ENCODE measurements around the gene GALR3. TPM values are rescaled to one million over a fixed set of nuclear protein-coding genes. Genes with fewer than 3 reads are reported as not detected.
"Not testable (repeated sequence)": the region's sequence is repeated elsewhere in the genome, so short reads cannot be mapped to it uniquely, and the experiment has no call there.

Gene GALR3
- total RNA-seq, 1 donor: under 0.01 TPM

DNA sequence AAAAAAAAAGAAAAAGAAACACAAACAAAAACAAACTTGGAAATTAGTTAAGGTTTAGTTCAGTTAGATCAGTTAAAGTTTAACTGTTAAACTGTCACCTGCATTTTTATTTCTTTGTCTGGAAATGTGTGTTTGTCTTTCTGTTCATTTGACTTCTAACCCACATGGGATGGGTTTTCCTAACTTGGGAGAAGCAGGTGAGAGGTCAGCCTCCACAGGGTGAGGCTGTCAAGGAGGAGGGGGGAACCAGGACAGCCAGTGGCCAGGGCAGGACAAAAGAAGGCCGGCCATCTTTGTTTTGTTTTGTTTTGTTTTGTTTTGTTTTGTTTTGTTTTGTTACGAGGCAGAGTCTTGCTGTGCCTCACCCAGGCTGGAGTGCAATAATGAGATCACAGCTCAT is 28.8 kb upstream of the GALR3 start:
- no peak for DNase-seq (ENCODE audit: low read depth)

DNA sequence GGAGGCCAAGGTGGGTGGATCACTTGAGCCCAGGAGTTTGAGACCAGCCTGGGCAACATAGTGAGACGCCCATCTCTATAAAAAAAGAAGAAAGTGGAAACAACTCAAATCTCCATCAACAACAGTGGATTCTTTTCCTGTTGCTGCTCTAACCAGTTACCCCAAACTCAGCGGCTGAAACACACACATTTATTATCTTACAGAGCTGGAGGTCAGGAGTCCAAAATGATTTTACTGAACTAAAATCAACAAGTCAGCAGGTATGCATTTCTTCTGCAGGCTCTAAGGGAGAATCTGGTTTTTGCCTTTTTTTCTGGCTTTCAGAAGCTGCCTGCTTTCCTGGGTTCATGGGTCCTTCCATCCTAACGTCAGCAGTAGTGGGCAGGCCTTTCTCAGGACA is 27.1 kb upstream of the GALR3 start:
- no peak for DNase-seq (ENCODE audit: low read depth)
- TF ChIP-seq, protein P1, sequence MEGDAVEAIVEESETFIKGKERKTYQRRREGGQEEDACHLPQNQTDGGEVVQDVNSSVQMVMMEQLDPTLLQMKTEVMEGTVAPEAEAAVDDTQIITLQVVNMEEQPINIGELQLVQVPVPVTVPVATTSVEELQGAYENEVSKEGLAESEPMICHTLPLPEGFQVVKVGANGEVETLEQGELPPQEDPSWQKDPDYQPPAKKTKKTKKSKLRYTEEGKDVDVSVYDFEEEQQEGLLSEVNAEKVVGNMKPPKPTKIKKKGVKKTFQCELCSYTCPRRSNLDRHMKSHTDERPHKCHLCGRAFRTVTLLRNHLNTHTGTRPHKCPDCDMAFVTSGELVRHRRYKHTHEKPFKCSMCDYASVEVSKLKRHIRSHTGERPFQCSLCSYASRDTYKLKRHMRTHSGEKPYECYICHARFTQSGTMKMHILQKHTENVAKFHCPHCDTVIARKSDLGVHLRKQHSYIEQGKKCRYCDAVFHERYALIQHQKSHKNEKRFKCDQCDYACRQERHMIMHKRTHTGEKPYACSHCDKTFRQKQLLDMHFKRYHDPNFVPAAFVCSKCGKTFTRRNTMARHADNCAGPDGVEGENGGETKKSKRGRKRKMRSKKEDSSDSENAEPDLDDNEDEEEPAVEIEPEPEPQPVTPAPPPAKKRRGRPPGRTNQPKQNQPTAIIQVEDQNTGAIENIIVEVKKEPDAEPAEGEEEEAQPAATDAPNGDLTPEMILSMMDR (IDR thresholded peaks at IDR 0.05; ENCODE audit: insufficient read depth, low read depth, low read length): no peak
- H3K4me3 ChIP-seq (ENCODE audit: low read depth, low read length): no peak overlapping the region

More for the DNA sequence above, 28.8 kb upstream of the GALR3 start:
- TF ChIP-seq, protein P1 (IDR thresholded peaks at IDR 0.05; ENCODE audit: insufficient read depth, low read depth, low read length): no peak
- no peak overlapping the region for H3K4me3 ChIP-seq (ENCODE audit: low read depth, low read length)

DNA sequence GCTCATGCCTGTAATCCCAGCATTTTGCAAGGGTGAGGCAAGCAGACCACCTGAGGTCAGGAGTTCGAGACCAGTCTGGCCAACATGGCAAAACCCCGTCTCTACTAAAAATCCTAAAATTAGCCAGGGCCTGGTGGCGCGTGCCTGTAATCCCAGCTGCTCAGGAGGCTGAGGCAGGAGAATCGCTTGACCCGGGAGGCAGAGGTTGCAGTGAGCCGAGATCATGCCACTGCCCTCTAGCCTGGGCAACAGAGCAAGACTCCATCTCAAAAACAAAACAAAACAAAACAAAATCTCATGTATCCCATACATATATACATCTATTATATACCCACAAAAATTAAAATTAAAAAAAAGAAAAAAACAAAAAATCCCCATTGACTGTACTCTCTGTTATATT is 25.9 kb upstream of the GALR3 start:
- H3K4me3 ChIP-seq (ENCODE audit: low read depth, low read length); DNase-seq (ENCODE audit: low read depth): not testable (repeated sequence)

DNA sequence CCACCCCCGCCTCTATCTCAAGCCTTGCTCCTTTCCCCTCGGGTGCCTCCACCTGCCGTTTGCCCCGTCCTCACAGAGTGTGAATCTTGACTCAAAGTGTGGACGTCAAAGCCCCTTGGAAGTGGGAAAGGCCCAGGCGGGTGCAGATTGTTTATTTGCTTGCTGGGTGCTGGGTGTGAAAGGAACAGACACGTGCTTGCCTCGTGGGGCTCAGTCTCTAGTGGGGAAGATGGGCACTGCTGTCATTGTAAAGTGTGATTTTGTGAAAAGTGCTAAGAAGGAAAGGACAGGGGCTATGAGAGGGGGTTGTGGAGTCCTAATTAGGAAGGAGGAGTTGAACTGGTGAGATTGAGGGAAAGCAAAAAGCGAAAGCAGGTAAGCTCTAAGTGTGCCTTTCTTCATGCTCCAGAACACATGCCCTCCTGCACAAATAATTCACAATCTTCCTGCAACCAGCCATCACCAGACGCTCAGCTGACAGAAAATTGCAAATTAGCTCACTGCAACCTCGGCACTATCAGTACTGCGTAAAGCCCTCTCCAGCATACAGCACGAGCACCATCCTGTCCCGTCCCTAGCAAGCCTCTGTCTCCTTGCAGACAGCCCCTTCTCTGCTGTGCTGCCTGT is 25.2 kb upstream of the GALR3 start:
- DNase-seq (ENCODE audit: low read depth): no peak
- H3K4me3 ChIP-seq (ENCODE audit: low read depth, low read length): no peak overlapping the region
- TF ChIP-seq, protein P1 (IDR thresholded peaks at IDR 0.05; ENCODE audit: insufficient read depth, low read depth, low read length): no peak

DNA sequence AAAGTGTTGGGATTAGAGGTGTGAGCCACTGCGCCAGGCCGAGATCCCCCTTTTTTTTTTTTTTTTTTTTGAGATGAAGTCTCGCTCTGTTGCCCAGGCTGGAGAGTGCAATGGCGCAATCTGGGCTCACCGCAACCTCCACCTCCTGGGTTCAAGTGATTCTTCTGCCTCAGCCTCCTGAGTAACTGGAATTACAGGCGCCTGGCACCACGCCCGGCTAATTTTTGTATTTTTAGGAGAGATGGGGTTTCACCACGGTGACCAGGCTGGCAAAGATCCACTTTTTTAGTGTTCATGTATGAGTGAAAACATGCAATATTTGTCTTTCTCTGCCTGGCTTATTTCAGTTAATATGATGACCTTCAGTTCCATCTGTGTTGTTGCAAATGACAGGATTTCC is 23.2 kb upstream of the GALR3 start:
- not testable (repeated sequence) for DNase-seq (ENCODE audit: low read depth); H3K4me3 ChIP-seq (ENCODE audit: low read depth, low read length)

DNA sequence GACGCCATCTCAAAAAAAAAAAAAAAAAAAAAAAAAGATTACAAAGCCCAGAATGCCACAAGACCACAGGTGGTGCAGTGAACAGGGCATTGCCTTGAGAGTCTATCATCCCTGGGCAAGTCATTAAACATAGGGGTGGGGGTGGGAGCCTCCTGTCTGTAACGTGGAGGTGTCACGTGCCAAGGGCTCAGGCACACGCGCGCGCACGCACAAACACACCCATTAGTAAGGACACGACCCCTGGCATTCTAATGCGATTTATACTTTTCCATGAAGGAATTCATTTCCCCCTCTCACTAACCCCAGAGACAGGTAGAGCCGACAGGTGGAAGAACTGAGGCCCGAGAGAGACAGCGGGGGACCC is 21.3 kb upstream of the GALR3 start:
- no peak for DNase-seq (ENCODE audit: low read depth)
- H3K4me3 ChIP-seq (ENCODE audit: low read depth, low read length): peak overlapping the region; percentile 69

DNA sequence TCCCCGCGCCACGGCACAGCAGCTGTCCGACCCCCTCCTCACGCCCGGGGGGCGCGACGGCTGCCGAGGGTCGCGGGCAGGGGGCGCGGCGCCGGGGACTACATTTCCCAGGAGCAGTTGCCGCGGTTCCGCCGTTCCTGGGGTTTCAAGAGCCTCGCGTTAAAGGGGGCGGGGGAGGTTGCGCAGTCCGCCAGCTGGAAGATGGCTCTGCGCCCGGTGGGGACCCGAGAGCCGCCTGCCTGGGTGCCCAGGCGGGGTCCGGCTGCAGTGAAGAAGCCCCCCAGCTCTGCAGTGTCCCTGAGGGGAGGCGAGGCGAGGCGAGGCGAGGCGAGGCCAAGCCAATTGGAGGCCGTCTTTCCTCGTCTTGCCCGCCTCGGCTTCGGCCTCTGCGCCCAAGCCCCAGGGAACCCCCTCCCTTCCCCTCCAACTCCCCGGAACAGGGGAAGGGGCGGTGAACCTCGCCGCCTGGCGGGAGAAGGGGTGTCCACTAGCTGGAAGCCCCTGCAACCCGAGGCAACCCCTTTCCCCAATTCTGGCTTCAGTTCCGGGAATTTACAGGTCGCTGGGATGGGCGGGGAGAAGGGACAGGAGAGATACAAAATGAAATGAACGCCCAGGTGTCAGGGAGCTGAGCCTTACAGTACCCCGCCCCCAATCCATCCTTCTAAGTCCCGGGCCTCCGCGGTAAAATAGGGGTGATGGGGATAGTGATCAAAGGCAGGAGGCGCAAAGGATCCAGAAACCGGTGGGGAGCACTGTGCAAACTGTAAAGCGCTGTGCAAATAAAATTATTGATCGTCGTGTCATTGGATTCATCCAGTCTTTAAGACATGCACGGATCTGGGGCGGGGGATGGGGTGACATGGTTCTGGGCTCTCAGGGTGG is 20.6 kb upstream of the GALR3 start:
- DNase-seq (ENCODE audit: low read depth): peak; percentile 63
- H3K4me3 ChIP-seq (ENCODE audit: low read depth, low read length): peak overlapping the region; percentile 69
- TF ChIP-seq, protein P1 (IDR thresholded peaks at IDR 0.05; ENCODE audit: insufficient read depth, low read depth, low read length): peak; percentile 8

More for the DNA sequence above, 21.3 kb upstream of the GALR3 start:
- TF ChIP-seq, protein P1 (IDR thresholded peaks at IDR 0.05; ENCODE audit: insufficient read depth, low read depth, low read length): no peak

Data from fibroblast of villous mesenchyme (primary cell).